GM18870 (cell line): ENCODE measurements around the gene PXN.
"Not testable (repeated sequence)": the region's sequence is repeated elsewhere in the genome, so short reads cannot be mapped to it uniquely, and the experiment has no call there.

Source experiments
- ATAC-seq: cut with Tn5 transposase; IDR thresholded peaks from one replicate; pipeline ENCODE4 v1.9.1; 2021; ENCODE audit warnings: moderate library complexity; ENCODE audit not compliant: unreplicated experiment

The PXN gene

GRCh38 chr12:120211904-120212283, 53.6 kb downstream of the PXN start:
- ATAC-seq = no peak

- no peak for ATAC-seq
These were observed 54.2 kb downstream of the PXN start for GRCh38 chr12:120211243-120211903.

- no peak for ATAC-seq
These were observed 55.7 kb downstream of the PXN start for GRCh38 chr12:120209851-120210250.

GRCh38 chr12:120207227-120207626, 58.3 kb downstream of the PXN start:
- ATAC-seq = no peak

GRCh38 chr12:120206781-120207180, 58.7 kb downstream of the PXN start:
- not testable (repeated sequence) for ATAC-seq

GRCh38 chr12:120206228-120206627, 59.3 kb downstream of the PXN start:
- no peak for ATAC-seq

- ATAC-seq = no peak
These were observed 61.4 kb downstream of the PXN start for GRCh38 chr12:120204171-120204570.

- ATAC-seq = no peak
These were observed 65.1 kb downstream of the PXN start for GRCh38 chr12:120200364-120200800.

GRCh38 chr12:120199595-120200306, 65.8 kb downstream of the PXN start:
- no peak for ATAC-seq

- ATAC-seq = no peak
These were observed 66.5 kb downstream of the PXN start for GRCh38 chr12:120199025-120199424.

GRCh38 chr12:120197542-120197887, 68.0 kb downstream of the PXN start:
- ATAC-seq = no peak

GRCh38 chr12:120196817-120197541, 68.6 kb downstream of the PXN start:
- ATAC-seq = not testable (repeated sequence)

GRCh38 chr12:120196363-120196762, 69.2 kb downstream of the PXN start:
- ATAC-seq = no peak

GRCh38 chr12:120194534-120195395, 70.8 kb downstream of the PXN start, which contains the start of gene GCN1:
GCN1 (minus strand) TSS chr12:120194715; CDS start chr12:120194697, 18 bp downstream.
- ATAC-seq = no peak

GRCh38 chr12:120194226-120194533, 71.3 kb downstream of the PXN start:
- no peak for ATAC-seq

- not testable (repeated sequence) for ATAC-seq
These were observed 72.2 kb downstream of the PXN start for GRCh38 chr12:120193286-120193685.

GRCh38 chr12:120190985-120191480, 74.5 kb downstream of the PXN start:
- ATAC-seq = no peak

GRCh38 chr12:120190386-120190785, 75.1 kb downstream of the PXN start:
- ATAC-seq = no peak

GRCh38 chr12:120186654-120187053, 78.9 kb downstream of the PXN start:
- no peak for ATAC-seq

GRCh38 chr12:120183211-120183631, 82.3 kb downstream of the PXN start:
- no peak for ATAC-seq
